ENCODE measurements around the gene SERPINB2. TPM values are rescaled to one million over a fixed set of nuclear protein-coding genes. Genes with fewer than 3 reads are reported as not detected.
"Not testable (repeated sequence)": the region's sequence is repeated elsewhere in the genome, so short reads cannot be mapped to it uniquely, and the experiment has no call there.

SERPINB2 gene
- total and polyA plus RNA-seq, 2 experiments from 2014 or later = not detected

DNA sequence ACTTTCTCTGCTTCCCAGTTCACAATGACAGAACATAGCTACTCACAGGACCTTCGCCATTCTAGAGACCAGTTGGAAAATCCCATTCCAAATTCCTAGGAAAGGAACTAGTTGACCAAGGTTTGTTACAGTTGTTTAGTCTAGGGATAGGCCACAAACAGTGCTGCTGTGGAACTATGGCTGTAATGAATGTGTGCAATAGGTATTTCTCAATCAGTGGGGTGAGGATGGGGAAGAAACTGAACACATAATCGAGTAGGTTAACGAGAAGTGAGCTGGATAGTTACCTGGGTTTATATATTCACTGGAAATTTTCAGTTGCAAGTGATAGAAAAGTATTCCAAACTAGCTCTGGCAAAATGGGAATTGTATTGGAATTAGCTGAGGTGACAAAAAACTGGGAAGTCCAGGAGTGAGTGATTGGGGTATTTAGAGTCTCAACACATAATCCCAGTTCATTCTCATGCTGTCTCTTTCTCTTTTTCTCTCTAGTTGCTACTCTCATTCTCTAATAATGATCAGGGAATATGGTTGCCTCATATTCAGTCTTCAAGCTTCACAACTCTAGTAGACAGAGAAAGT lies 43.4 kb downstream of the SERPINB2 start:
- DNase-seq (ENCODE audit: low read depth in 1 of 2, low spot score in 1 of 2) = no peak
- H3K36me3 ChIP-seq = no peaks in the 10 kb centered on the region
- no peaks in the 10 kb centered on the region for H3K9me3 ChIP-seq (ENCODE audit: low read depth)

GRCh38 chr18:63936156-63936931 lies 48.8 kb downstream of the SERPINB2 start:
- Histone ChIP-seq H3K4me1 (ENCODE audit: low read depth) (no peaks in the 10 kb centered on the region), H3K9me3 (ENCODE audit: low read depth) (no peaks in the 10 kb centered on the region), H3K36me3 (no peaks in the 10 kb centered on the region), H3K4me3 (peak overlapping the region; percentile 31), H3K27me3 (peaks cover 42% of the 10 kb centered on the region), H3K27ac (no peak overlapping the region)
- peak; percentile 72 for TF ChIP-seq CTCF (IDR thresholded peaks at IDR 0.05; ENCODE audit: low read depth, low read length)
- DNase-seq (ENCODE audit: low read depth in 1 of 2, low spot score in 1 of 2) = peak; percentile 83 to 85

More for the DNA sequence above, 43.4 kb downstream of the SERPINB2 start:
- peaks cover 15% of the 10 kb centered on the region for H3K27me3 ChIP-seq
- no peak for TF ChIP-seq CTCF (IDR thresholded peaks at IDR 0.05; ENCODE audit: low read depth, low read length)
- H3K4me1 ChIP-seq (ENCODE audit: low read depth) = no peaks in the 10 kb centered on the region
- H3K4me3 ChIP-seq = no peak overlapping the region
- no peak overlapping the region for H3K27ac ChIP-seq

GRCh38 chr18:63936932-63937393 lies 49.5 kb downstream of the SERPINB2 start:
- no peak for TF ChIP-seq CTCF (IDR thresholded peaks at IDR 0.05; ENCODE audit: low read depth, low read length)
- Histone ChIP-seq H3K4me1 (ENCODE audit: low read depth) (no peaks in the 10 kb centered on the region), H3K27ac (no peak overlapping the region), H3K4me3 (peak overlapping the region; percentile 31), H3K36me3 (no peaks in the 10 kb centered on the region), H3K9me3 (ENCODE audit: low read depth) (no peaks in the 10 kb centered on the region), H3K27me3 (peaks cover 42% of the 10 kb centered on the region)
- no peak for DNase-seq (ENCODE audit: low read depth in 1 of 2, low spot score in 1 of 2)

- Histone ChIP-seq H3K4me3 (no peak overlapping the region), H3K27ac (no peak overlapping the region), H3K9me3 (ENCODE audit: low read depth) (no peaks in the 10 kb centered on the region), H3K4me1 (ENCODE audit: low read depth) (no peaks in the 10 kb centered on the region), H3K36me3 (no peaks in the 10 kb centered on the region), H3K27me3 (peaks cover 31% of the 10 kb centered on the region)
- DNase-seq (ENCODE audit: low read depth in 1 of 2, low spot score in 1 of 2) = no peak
- TF ChIP-seq CTCF (IDR thresholded peaks at IDR 0.05; ENCODE audit: low read depth, low read length) = no peak
These were observed 52.5 kb downstream of the SERPINB2 start for GRCh38 chr18:63940008-63940407.

GRCh38 chr18:63940543-63941050 lies 53.1 kb downstream of the SERPINB2 start:
- H3K4me3 ChIP-seq; H3K4me1 ChIP-seq (ENCODE audit: low read depth); H3K9me3 ChIP-seq (ENCODE audit: low read depth); H3K36me3 ChIP-seq; DNase-seq (ENCODE audit: low read depth in 1 of 2, low spot score in 1 of 2); H3K27ac ChIP-seq: not testable (repeated sequence)
- peaks cover 27% of the 10 kb centered on the region for H3K27me3 ChIP-seq
